HG03469 (cell line): ENCODE measurements around the gene TRIM46.
A peak's percentile ranks its signal among the peaks of the same experiment; 100 is the strongest.
"Not testable (repeated sequence)": the region's sequence is repeated elsewhere in the genome, so short reads cannot be mapped to it uniquely, and the experiment has no call there.

ENCODE experiments used
- ATAC-seq: cut with Tn5 transposase; IDR thresholded peaks from one replicate; pipeline ENCODE4 v1.9.1; 2021; ENCODE audit warnings: mild to moderate bottlenecking, moderate library complexity, moderate number of reproducible peaks; ENCODE audit not compliant: unreplicated experiment

TRIM46 gene

DNA sequence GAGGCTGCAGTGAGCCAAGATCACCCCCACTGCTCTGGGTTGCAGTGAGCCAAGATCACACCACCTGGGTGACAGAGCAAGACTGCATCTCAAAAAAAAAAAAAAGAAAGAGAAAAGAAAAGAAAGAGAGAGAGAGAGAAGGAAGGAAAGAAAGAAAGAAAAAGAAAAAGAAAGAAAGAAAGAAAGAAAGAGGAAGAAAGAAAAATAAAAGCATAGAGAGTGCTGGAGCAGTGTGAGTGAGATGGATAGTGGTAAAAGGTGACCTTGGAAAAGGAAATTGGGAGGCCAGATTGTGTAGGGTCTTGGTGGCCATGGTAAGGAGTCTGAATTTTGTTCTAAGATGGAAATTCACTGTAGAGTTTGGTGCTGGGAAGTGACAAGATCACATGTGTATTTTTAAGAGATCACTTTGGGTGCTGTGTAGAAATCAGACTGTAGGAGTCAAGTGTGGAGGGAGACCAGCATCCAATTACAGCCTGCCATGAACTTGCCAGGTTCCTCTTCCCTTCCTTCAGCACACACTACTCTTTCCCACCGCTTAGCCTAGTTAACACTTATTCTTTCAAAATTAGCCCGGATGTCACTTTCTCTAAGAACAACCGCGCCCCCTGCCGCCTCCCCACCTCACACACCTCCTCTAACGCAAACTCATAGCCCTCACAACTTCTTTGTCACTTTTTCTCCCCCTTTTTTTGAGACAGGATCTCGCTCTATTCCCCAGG lies 52.7 kb downstream of the TRIM46 start:
- no peak for ATAC-seq

DNA sequence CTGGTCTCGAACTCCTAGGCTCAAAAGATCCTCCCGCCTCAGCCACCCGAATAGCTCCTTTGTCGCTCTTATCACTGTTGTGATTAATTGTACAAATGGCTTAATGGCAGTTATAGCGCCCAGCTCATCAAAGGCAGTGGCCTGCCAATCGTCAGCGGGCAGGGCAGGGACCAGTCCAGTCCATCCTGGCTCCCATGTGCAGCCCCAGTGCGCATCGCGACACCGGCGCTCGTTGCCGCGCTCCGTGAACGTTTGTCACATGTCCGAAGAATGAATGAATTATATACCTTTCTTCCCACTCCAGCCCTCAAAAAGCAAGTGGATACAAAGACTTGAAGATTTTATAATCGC lies 53.2 kb downstream of the TRIM46 start:
- ATAC-seq: no peak

DNA sequence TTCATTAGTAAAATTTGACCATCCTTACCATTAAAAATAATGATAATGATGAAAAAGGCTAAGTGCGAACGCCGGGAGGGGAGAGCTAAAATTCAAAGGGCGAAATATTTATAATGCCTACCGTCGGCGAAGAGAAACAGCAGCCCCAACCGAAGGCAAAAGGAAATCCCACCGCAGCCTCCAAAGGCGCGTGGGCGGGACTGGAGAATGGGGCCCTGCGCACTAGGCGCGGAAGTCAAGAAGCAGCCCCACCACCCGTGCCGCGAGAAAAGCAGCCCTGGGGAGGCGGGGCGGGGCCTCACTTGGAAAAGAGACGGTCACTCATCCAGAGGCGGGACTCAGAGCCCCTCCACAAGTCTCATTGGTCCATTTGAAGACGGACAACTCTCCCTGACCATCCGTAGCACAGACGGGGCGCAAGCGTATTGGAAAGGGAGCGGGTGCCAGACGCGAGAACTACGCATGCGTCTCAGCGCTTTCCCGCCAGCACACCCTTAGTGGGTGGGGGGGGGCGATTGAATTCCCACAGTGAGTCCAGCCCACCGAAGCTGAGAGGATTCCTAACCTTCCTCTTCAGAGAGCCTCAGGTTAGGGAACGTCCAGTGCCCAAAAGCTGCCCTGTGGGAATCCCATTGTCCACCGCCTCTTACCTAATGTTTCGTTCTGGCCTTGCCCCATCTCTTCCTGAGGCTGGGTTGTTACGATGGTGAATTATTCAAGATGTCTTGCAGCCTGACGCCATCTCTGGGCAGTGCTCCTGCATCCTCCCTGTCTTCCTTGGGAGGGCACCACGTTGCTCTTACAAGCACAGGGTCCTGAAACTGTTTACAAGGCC lies 53.8 kb downstream of the TRIM46 start:
- ATAC-seq: peak; percentile 73

DNA sequence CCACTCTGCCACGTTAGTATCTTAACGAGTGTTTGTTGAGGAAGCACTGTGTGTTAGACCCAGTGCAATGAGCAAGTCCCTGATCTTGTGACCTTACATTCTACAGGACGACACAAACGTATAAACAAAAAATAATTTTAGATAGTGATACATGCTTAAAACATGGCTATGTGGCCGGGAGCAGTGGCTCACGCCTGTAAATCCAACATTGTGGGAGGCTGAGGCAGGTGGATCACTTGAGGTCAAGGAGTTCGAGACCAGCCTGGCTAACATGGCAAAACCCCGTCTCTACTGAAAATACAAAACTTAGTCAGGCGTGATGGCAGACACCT lies 54.4 kb downstream of the TRIM46 start:
- ATAC-seq: no peak

DNA sequence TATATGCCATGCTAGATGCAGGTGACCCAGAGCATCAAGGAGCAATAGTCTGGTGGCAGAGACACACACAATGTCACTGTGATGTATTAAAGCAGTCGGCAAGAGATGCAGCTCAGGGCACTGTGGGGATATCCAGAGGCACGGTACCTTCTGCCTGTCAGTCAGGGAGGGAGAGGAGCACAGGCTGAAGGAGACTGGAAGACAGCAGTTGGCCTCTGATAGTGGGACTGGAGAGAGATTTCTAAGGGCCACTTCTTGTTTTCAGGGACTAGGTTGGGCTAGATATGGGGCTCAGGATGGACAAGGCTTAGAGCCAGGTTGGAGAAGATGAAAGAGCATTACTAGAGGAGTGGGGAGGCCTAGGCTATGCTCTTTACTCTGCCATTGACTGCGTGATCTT lies 57.7 kb downstream of the TRIM46 start:
- not testable (repeated sequence) for ATAC-seq

DNA sequence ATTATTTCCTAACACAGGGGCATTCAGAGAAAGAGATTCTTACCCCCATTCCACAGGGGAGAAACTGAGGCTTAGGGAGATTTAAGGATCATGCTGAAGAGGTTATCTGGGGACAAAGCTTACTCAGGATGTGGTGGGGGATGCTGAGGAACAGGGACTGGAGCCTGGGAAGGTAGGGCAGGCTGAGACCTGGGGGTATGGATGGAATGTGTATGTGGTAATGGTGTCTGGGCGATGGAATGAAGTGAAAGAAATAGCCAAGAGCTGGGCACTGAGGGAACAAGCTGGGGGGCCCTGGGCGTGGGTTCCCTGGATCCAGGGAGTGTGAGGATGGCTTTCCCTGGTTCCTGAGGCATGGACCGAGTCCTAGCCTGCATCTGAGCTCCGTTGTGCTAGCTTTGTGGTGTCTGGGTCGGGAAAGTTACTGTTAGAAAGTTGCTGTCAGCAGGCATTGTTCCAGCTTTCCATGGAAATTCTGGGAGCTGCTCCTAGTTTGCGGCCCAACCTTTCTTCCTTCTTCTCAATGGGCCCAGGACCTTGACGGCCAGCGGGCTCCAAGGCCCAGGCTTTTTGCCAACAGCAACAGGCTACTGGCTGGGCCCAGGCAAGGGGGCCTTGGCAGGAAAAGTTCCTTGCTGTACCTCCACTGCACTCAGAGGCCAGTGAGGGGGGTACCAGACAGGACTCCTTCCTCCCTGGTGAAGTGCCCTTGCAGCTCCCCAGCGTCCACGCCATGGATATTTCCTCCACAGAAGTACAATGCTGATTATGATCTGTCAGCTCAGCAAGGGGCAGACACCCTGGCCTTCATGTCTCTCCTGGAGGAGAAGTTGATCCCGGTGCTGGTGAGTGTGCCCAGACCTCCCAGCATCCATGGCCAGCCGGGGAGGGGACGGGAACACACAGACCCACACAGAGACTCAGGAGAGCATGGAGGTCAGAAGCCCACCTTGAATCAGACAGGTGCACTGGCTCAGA lies 58.6 kb downstream of the TRIM46 start:
- not testable (repeated sequence) for ATAC-seq

DNA sequence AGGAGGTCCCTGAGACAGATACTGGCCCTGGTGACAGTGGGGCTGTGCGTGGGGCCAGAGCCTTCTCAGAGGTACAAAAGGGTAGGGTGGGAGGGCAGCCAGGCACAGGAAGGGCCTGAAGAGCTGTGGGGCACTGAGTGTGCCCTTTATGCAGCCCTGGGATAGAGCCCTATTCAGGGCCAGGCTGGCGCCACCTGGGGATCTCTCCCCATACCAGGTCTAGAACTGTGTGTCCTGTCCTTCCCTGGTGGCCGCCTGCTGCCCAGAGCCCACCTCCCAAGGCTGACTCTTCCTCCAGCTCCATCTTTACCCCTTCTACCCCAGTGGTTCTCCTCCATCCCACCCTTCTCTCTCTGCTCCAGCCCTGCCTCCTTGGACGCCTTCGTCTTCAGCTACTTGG lies 59.9 kb downstream of the TRIM46 start:
- not testable (repeated sequence) for ATAC-seq
